HepG2 (cell line): Measurements from ENCODE around the gene CREBZF. TPM values are rescaled to one million over a fixed set of nuclear protein-coding genes. Genes with fewer than 3 reads are reported as not detected.

Experiments
- ATAC-seq: fragments of 200-7000 bp; cut with Tn5 transposase; 3 replicates; pipeline ENCODE4 v1.9.1; 2020; ENCODE audit warnings: mild to moderate bottlenecking, moderate library complexity
- BruUV-seq: library from RNA; stranded (reverse); fragments of 400-500 nt; replicated peaks from 2 replicates; lab custom pipeline; 2021; lab: Mats Ljungman, UMichigan
- CTCF ChIA-PET: fragments of 300-600 bp; formaldehyde crosslinking; extraction: SDS; loops from one replicate; lab custom pipeline; 2021; ENCODE audit warnings: low total read pairs, inconsistent platforms, low intra/inter-chr PET ratio; lab: Yijun Ruan, JAX
- POLR2A ChIA-PET: fragments of 350-600 bp; sonication (Branson Sonifier 250); formaldehyde crosslinking; loops from one replicate; lab custom pipeline; 2020; ENCODE audit warnings: antibody characterized with exemption, inconsistent platforms; lab: Yijun Ruan, JAX
- DNase-seq: peaks from one replicate; pipeline ENCODE4 v3.0.0-alpha.2; 2015; ENCODE audit warnings: low spot score
- FAIRE-seq: peaks from 3 replicates; lab custom pipeline; 2011; peaks lifted over from hg19 to GRCh38; lab: Jason Lieb, UNC
- H2AFZ ChIP-seq: one replicate; pipeline ENCODE4 v1.6.1; 2011; ENCODE audit warnings: low read length, inconsistent platforms
- H3K27ac ChIP-seq: fragments of 300-600 bp; 3 replicates; pipeline ENCODE4 v1.8.0; 2011; ENCODE audit warnings: mixed run types, mild to moderate bottlenecking, mixed read lengths, low read length, inconsistent platforms; ENCODE audit not compliant: insufficient read depth; ENCODE audit errors: extremely low read length
- H3K27me3 ChIP-seq, 2 experiments: fragments of 200-600 bp in 1 of 2; 2 replicates in 1 of 2; 3 replicates in 1 of 2; pipeline versions ENCODE4 v1.6.0 to v1.8.0; 2011; ENCODE audit warnings: low read length in 2 of 2, mild to moderate bottlenecking in 2 of 2, moderate library complexity in 2 of 2, inconsistent platforms in 1 of 2; ENCODE audit not compliant: insufficient read depth in 2 of 2, control insufficient read depth in 1 of 2
- H3K36me3 ChIP-seq, 2 experiments: fragments of 200-600 bp in 1 of 2; replicated peaks in 1 of 2; 2 replicates in 1 of 2; 3 replicates in 1 of 2; pipeline versions ENCODE4 v1.5.1 to v1.8.0; 2011; ENCODE audit warnings: low read length in 2 of 2, inconsistent platforms in 1 of 2; ENCODE audit not compliant: insufficient read depth in 2 of 2, control insufficient read depth in 1 of 2
- H3K4me1 ChIP-seq: 2 replicates; pipeline ENCODE4 v1.5.1; 2012; ENCODE audit warnings: low read length, inconsistent platforms; ENCODE audit not compliant: insufficient read depth
- H3K4me2 ChIP-seq: 2 replicates; pipeline ENCODE4 v1.6.0; 2011; ENCODE audit warnings: low read depth, low read length, inconsistent platforms
- H3K4me3 ChIP-seq, 3 experiments: fragments of 200-600 bp in 1 of 3; sonication (generic), shearing (Covaris generic) in 1 of 3; replicated peaks in 1 of 3; 2 replicates each; pipeline ENCODE4 v1.5.1; 2011 to 2016; ENCODE audit warnings: low read length in 3 of 3, inconsistent platforms in 2 of 3, low read depth in 2 of 3, mild to moderate bottlenecking in 2 of 3, control low read depth in 1 of 3, mixed read lengths in 1 of 3; ENCODE audit not compliant: insufficient read depth in 1 of 3
- H3K79me2 ChIP-seq: one replicate; pipeline ENCODE4 v1.6.1; 2011; ENCODE audit warnings: low read length, inconsistent platforms; ENCODE audit not compliant: insufficient read depth
- H3K9ac ChIP-seq: 2 replicates; pipeline ENCODE4 v1.6.0; 2011; ENCODE audit warnings: mild to moderate bottlenecking, low read depth, low read length, inconsistent platforms; ENCODE audit not compliant: insufficient read depth
- H3K9me3 ChIP-seq: 2 replicates; pipeline ENCODE4 v1.5.1; 2012; ENCODE audit warnings: mild to moderate bottlenecking, low read length
- H4K20me1 ChIP-seq: 2 replicates; pipeline ENCODE4 v1.6.0; 2011; ENCODE audit warnings: inconsistent platforms, mild to moderate bottlenecking, low read length, moderate library complexity; ENCODE audit not compliant: insufficient read depth
- FOXC1 ChIP-seq: sonication (generic); formaldehyde crosslinking; IDR thresholded peaks from 2 replicates; pipeline ENCODE4 v1.8.0; 2022; ENCODE audit warnings: mild to moderate bottlenecking, missing genetic modification reagents, borderline replicate concordance
- HOXA7 ChIP-seq: sonication (generic); formaldehyde crosslinking; IDR thresholded peaks from 2 replicates; pipeline ENCODE4 v1.8.1; 2022; ENCODE audit warnings: mild to moderate bottlenecking, missing genetic modification reagents, moderate library complexity
- KDM4B ChIP-seq: sonication (generic); formaldehyde crosslinking; IDR thresholded peaks from 2 replicates; pipeline ENCODE4 v1.4.0; 2020; ENCODE audit warnings: missing genetic modification reagents
- NBN ChIP-seq: fragments of 450-650 bp; conservative IDR thresholded peaks from 2 replicates; pipeline ENCODE4 v1.6.1; 2017
- RARA ChIP-seq: IDR thresholded peaks from 2 replicates; pipeline ENCODE4 v1.6.1; 2016; ENCODE audit warnings: missing genetic modification reagents, missing compliant biosample characterization
- RELA ChIP-seq: sonication (generic); formaldehyde crosslinking; IDR thresholded peaks from 2 replicates; pipeline ENCODE4 v1.4.0; 2020; ENCODE audit warnings: missing genetic modification reagents
- SIX4 ChIP-seq: sonication (generic); formaldehyde crosslinking; IDR thresholded peaks from 2 replicates; pipeline ENCODE4 v1.4.0; 2020; ENCODE audit warnings: missing genetic modification reagents
- SRSF4 ChIP-seq: fragments of 200-400 bp; formaldehyde crosslinking; IDR thresholded peaks from one replicate; pipeline ENCODE4 v1.6.1; 2018; ENCODE audit warnings: mild to moderate bottlenecking, low read depth, low read length, moderate library complexity; ENCODE audit not compliant: poor library complexity, severe bottlenecking
- TOPORS ChIP-seq: sonication (generic); formaldehyde crosslinking; IDR thresholded peaks from 2 replicates; pipeline ENCODE4 v1.8.0; 2023; ENCODE audit warnings: mild to moderate bottlenecking, missing genetic modification reagents
- ZNF224 ChIP-seq: sonication (generic); formaldehyde crosslinking; IDR thresholded peaks from 2 replicates; pipeline ENCODE4 v1.5.0; 2020; ENCODE audit warnings: mild to moderate bottlenecking, missing genetic modification reagents
- ZNF33A ChIP-seq: sonication (generic); formaldehyde crosslinking; IDR thresholded peaks from 2 replicates; pipeline ENCODE4 v1.5.1; 2020; ENCODE audit warnings: missing genetic modification reagents, mild to moderate bottlenecking, moderate library complexity, borderline replicate concordance
- ZNF446 ChIP-seq: sonication (generic); formaldehyde crosslinking; IDR thresholded peaks from 2 replicates; pipeline ENCODE4 v1.5.0; 2020; ENCODE audit warnings: mild to moderate bottlenecking, missing genetic modification reagents
- ZNF558 ChIP-seq: sonication (generic); formaldehyde crosslinking; IDR thresholded peaks from 2 replicates; pipeline ENCODE4 v1.9.0; 2022; ENCODE audit warnings: mild to moderate bottlenecking, missing genetic modification reagents, borderline replicate concordance
- ZNF879 ChIP-seq: sonication (generic); formaldehyde crosslinking; IDR thresholded peaks from 2 replicates; pipeline ENCODE4 v1.8.1; 2023; ENCODE audit warnings: missing genetic modification reagents
- WGBS: methylation state at CpG from one replicate; pipeline ENCODE4 v1.1.6; 2017; ENCODE audit warnings: low lambda C conversion rate; 5-methylcytosine and 5-hydroxymethylcytosine counted together
- in situ Hi-C: cut with HindIII; loops from 2 replicates; pipeline ENCODE4 v1.10.0; 2017; ENCODE audit warnings: low pct_unique_long_range_greater_than_20kb; ENCODE audit not compliant: extremely low pct_ligation_motif_present
- intact Hi-C: fragments of 100-400 bp; cut with micrococcal nuclease; formaldehyde crosslinking; loops from one replicate; pipeline ENCODE4 v1.10.0; 2022; ENCODE audit not compliant: unreplicated experiment
- polyA plus RNA-seq, 8 experiments: library from polyadenylated mRNA; depleted of rRNA in 3 of 8; stranded (reverse) in 7 of 8; unstranded in 1 of 8; fragments of >200 nt; fragmentation: Illumina TruSeq in 4 of 8; extraction: Trizol in 4 of 8; gene quantifications; 2 replicates each; pipeline versions ENCODE4 v1.2.1 to v1.2.3, GENCODE V29; 2011 to 2016; ENCODE audit warnings: low read depth in 4 of 8, missing spikeins in 1 of 8, mixed read lengths in 1 of 8; ENCODE audit not compliant: insufficient read depth in 1 of 8
- total RNA-seq, 5 experiments: library from RNA; depleted of rRNA; stranded (reverse); fragments of >200 nt; fragmentation: Illumina TruSeq; extraction: Trizol; gene quantifications; 2 replicates each; pipeline ENCODE4 v1.2.3, GENCODE V29; 2016; ENCODE audit warnings: low read depth in 1 of 5
- TF ChIP-seq, protein P1 (sequence below): sonication (generic); formaldehyde crosslinking; IDR thresholded peaks from 2 replicates; pipeline ENCODE4 v1.8.0; 2022; ENCODE audit warnings: missing genetic modification reagents, mild to moderate bottlenecking, inconsistent platforms, borderline replicate concordance
- TF ChIP-seq, protein P2 (sequence below): sonication (generic); formaldehyde crosslinking; IDR thresholded peaks from 2 replicates; pipeline ENCODE4 v1.8.0; 2022; ENCODE audit warnings: missing genetic modification reagents, low read depth, mild to moderate bottlenecking, borderline replicate concordance

The CREBZF gene
- total and polyA plus RNA-seq, 2 of the 13 experiments (the other 11 are each of a cell fraction or from before 2014, with no cell fraction given) = 30.6 to 43.1 TPM

DNA sequence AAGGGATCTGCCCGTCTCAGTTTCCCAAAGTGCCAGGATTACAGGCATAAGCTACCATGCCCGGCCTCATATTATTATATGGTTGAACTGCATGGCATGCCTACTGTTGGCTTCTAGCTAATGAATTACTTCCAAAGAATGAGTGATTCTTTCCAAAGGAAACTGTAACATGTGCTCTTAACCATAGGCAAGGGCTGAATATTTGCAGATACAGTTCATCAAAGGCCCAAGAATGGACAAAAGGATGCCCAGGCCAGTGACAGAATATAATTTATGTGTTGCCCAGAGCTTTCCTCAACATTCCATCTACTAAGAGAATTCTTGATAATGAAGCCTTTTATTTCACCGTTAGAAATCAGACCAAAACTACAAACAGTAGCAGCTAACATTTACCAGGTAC lies 48.0 kb upstream of the CREBZF start:
- Histone ChIP-seq H4K20me1 (no peaks in the 10 kb centered on the region), H3K79me2 (no peaks in the 10 kb centered on the region), H3K4me2 (no peak overlapping the region)
- no TSS peak for BruUV-seq
- POLR2A ChIA-PET = no interaction called here
- ATAC-seq = no peak
- intact Hi-C loops = loop anchor here (1.0 kb wide), 1 partner anchor 53 kb away; no protein-coding TSS in a partner anchor
- WGBS = 78% methylated on average over 3 of the region's 3 CpGs
- TF ChIP-seq ZNF224 = no peak
- TF ChIP-seq, protein P1, sequence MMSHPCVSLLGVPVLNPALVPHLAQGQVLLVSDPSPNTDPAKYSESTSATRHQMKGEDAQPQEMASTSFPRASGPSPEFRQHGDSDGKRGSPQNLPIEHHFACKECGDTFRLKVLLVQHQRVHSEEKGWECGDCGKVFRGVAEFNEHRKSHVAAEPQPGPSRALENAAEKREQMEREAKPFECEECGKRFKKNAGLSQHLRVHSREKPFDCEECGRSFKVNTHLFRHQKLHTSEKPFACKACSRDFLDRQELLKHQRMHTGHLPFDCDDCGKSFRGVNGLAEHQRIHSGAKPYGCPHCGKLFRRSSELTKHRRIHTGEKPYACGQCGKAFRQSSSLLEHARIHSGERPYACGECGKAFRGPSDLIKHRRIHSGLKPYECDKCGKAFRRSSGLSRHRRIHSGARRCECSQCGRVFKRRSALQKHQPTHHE = no peak
- TF ChIP-seq ZNF33A (CRISPR knock-in tag) = no peak
- no peak for TF ChIP-seq RELA (CRISPR knock-in tag)
- TF ChIP-seq ZNF446 (CRISPR knock-in tag) = no peak
- TF ChIP-seq HOXA7 (CRISPR knock-in tag) = no peak
- no peak for TF ChIP-seq ZNF879 (CRISPR knock-in tag)
- TF ChIP-seq RARA = no peak
- TF ChIP-seq KDM4B (CRISPR knock-in tag) = no peak
- no peak for TF ChIP-seq TOPORS
- TF ChIP-seq NBN = no peak
- no peak for TF ChIP-seq SIX4 (CRISPR knock-in tag)
- no peak for TF ChIP-seq FOXC1
- TF ChIP-seq, protein P2, sequence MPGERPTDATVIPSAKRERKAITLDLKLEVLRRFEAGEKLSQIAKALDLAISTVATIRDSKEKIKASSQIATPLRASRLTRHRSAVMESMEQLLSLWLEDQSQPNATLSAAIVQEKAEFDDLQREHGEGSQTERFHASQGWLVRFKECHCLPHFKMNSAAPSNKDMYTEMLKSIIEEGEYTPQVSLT = no peak
- no peak for TF ChIP-seq ZNF558 (CRISPR knock-in tag)
- TF ChIP-seq SRSF4 = no peak
- TF ChIP-seq, all 625 proteins: peak for 0
- Histone ChIP-seq H3K9me3 (no peaks in the 10 kb centered on the region), H3K27ac (no peak overlapping the region), H3K4me1 (no peaks in the 10 kb centered on the region), H3K36me3 (no peaks in the 10 kb centered on the region), H3K4me3 (no peak overlapping the region), H2AFZ (no peak overlapping the region), H3K9ac (no peak overlapping the region), H3K27me3 (no peaks in the 10 kb centered on the region)
- CTCF ChIA-PET = no interaction called here
- FAIRE-seq (no peak), DNase-seq (no peak)
- in situ Hi-C loops = no loop called here
